Right cardiac atrium (tissue), 5 donors: Measurements from ENCODE around the gene CRYGN. TPM values are rescaled to one million over a fixed set of nuclear protein-coding genes. Genes with fewer than 3 reads are reported as not detected.
A peak's percentile ranks its signal among the peaks of the same experiment; 100 is the strongest.

ENCODE experiments used
- ATAC-seq, 2 donors: fragments of 200-7000 bp; cut with Tn5 transposase; one replicate each; pipeline versions ENCODE4 v1.8.0 to v1.9.1; 2020; ENCODE audit warnings: moderate library complexity in 2 of 2, mild to moderate bottlenecking in 1 of 2
- DNase-seq, 3 donors: peaks; one replicate each; pipeline ENCODE4 v3.0.0-alpha.2; 2020
- H3K27ac ChIP-seq: one replicate; pipeline ENCODE4 v1.5.1; 2013; ENCODE audit warnings: mild to moderate bottlenecking, low read length, control low read depth, moderate library complexity
- H3K27me3 ChIP-seq: one replicate; pipeline ENCODE4 v1.6.1; 2013; ENCODE audit not compliant: control insufficient read depth, insufficient read depth
- H3K4me1 ChIP-seq: one replicate; pipeline ENCODE4 v1.6.1; 2013; ENCODE audit warnings: low read length; ENCODE audit not compliant: control insufficient read depth, insufficient read depth
- H3K4me3 ChIP-seq: one replicate; pipeline ENCODE4 v1.5.1; 2013; ENCODE audit warnings: low read length, control low read depth
- H3K9me3 ChIP-seq: one replicate; pipeline ENCODE4 v1.6.1; 2013; ENCODE audit warnings: low read length; ENCODE audit not compliant: control insufficient read depth
- WGBS: extraction: QIAGEN DNeasy Blood & Tissue Kit; methylation state at CpG from one replicate; pipeline ENCODE4 v1.1.7; 2013; 5-methylcytosine and 5-hydroxymethylcytosine counted together
- intact Hi-C, 4 donors: fragments of 100-400 bp; cut with DNase I; formaldehyde crosslinking; loops; one replicate each; pipeline versions ENCODE4 v1.11.0 to v1.14.0; 2022 to 2023
- polyA plus RNA-seq: library from polyadenylated mRNA; stranded (reverse); fragments of 200-250 nt; gene quantifications from one replicate; pipeline ENCODE4 v1.2.3, GENCODE V29; 2013
- total RNA-seq, 4 donors: library from RNA; stranded (reverse); fragmentation: NEBNext Ultra II Directional; extraction: Animal tissue kit (Norgen Biotek cat#: 25700); gene quantifications; one replicate each; pipeline ENCODE4 v1.2.1, GENCODE V29; 2021
- donor health status: healthy with polysubstance abuse.
- donor health status: DM: no; HTN: yes; CAD: no.
- donor health status: DM: no; HTN: no; CAD: no.
- donor health status: DM: no; HTN: yes; CAD: no; lungs with severe emphysema.
- donor health status: DM: yes; HTN: yes; CAD: no.

Gene CRYGN
- total and polyA plus RNA-seq, 5 donors: 0.07 to 0.11 TPM; not detected in 3

- intact Hi-C loops: loop anchor here (2.0 to 10.0 kb wide), 3 partner anchors 75 to 83 kb away; no protein-coding TSS in a partner anchor
- Histone ChIP-seq H3K9me3 (no peaks in the 10 kb centered on the region), H3K4me3 (no peak overlapping the region), H3K27ac (no peak overlapping the region), H3K4me1 (no peaks in the 10 kb centered on the region), H3K27me3 (no peaks in the 10 kb centered on the region)
- DNase-seq: peak in 1 of 3 donors; percentile 20
- ATAC-seq: no peak
- 85% methylated on average over 9 of the region's 9 CpGs for WGBS
Observed at GRCh38 chr7:151449990-151450389, 10.0 kb upstream of the CRYGN start.

GRCh38 chr7:151448261-151449252, 8.6 kb upstream of the CRYGN start:
- H3K27ac ChIP-seq: no peak overlapping the region
- intact Hi-C loops: loop anchor here in 3 of 4 donors (2.0 to 10.0 kb wide), 3 partner anchors 74 to 81 kb away; no protein-coding TSS in a partner anchor
- 4% methylated on average over 61 of the region's 61 CpGs for WGBS

DNA sequence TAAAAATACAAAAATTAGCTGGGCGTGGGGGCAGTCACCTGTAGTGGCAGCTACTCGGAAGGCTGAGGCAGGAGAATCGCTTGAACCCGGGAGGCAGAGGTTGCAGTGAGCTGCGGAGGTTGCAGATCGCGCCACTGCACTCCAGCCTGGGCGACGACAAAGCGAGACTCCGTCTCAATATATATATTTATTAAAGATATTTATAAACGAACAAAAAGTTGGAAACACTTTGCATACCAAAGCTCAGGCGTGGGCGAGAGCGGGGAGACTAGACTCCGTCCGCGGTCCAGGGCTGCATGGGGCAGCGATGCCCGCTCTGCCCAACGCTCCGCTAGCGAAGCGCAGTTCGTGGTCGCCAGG, 7.9 kb upstream of the CRYGN start:
- intact Hi-C loops: loop anchor here in 3 of 4 donors (2.0 to 10.0 kb wide), 3 partner anchors 73 to 81 kb away; no protein-coding TSS in a partner anchor
- H3K27me3 ChIP-seq: no peaks in the 10 kb centered on the region
- no peak for ATAC-seq
- peak overlapping the region; percentile 74 for H3K4me3 ChIP-seq
- no peaks in the 10 kb centered on the region for H3K9me3 ChIP-seq
- DNase-seq: peak in 1 of 3 donors; percentile 52
- 54% methylated on average over 26 of the region's 26 CpGs for WGBS
- no peaks in the 10 kb centered on the region for H3K4me1 ChIP-seq
- no peak overlapping the region for H3K27ac ChIP-seq

More at GRCh38 chr7:151448261-151449252, 8.6 kb upstream of the CRYGN start:
- Histone ChIP-seq H3K9me3 (no peaks in the 10 kb centered on the region), H3K27me3 (no peaks in the 10 kb centered on the region), H3K4me1 (no peaks in the 10 kb centered on the region), H3K4me3 (peak overlapping the region; percentile 74)
- DNase-seq: peak; percentile 73 to 87 (median 81)
- ATAC-seq: peak; percentile 87 to 88

DNA sequence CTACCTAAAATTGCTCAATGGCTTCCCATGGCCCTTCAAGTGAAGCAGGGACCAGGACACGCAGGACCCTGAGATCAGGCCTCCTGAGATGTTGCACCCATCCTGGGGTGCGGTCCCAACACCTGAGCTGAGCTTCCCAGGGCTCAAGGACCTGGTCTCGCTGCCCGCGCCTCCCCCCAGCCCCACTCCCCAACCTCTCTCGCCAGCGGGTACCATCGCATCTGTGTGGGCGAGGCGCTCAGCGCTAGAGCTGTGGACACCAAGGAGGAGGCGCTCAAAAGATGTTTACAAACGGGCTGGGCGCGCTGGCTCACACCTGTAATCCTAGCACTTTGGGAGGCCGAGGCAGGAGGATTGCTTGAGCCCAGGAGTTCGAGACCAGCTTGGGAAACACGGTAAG, 7.4 kb upstream of the CRYGN start:
- DNase-seq (peak in 1 of 3 donors; percentile 51), ATAC-seq (no peak)
- Histone ChIP-seq H3K4me3 (no peak overlapping the region), H3K27ac (no peak overlapping the region), H3K4me1 (no peaks in the 10 kb centered on the region), H3K9me3 (no peaks in the 10 kb centered on the region), H3K27me3 (no peaks in the 10 kb centered on the region)
- 97% methylated on average over 18 of the region's 18 CpGs for WGBS
- intact Hi-C loops: loop anchor here in 2 of 4 donors (5.0 to 10.0 kb wide), 2 partner anchors 73 to 80 kb away; no protein-coding TSS in a partner anchor

DNA sequence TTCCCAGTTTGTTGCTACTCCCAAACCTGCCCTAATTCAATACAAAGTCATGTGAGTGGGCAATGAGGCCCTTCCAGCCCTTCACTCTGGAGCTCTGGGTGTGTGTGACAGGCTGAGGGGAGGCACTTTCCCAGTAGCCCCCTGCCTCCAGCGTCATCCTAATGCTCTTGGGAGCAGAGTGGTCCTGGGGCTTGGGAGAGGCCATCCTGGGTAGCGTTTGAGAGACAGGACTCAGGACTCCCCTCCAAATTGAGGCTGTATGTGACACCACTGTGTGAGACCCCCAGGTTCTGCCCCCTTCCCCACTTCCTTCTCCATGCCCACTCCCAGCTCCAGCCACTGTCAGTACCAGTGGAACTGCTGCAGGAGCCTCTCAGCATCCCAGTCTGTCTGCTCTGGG, 6.5 kb upstream of the CRYGN start:
- intact Hi-C loops: loop anchor here in 2 of 4 donors (5.0 to 10.0 kb wide), 2 partner anchors 72 to 79 kb away; no protein-coding TSS in a partner anchor
- Histone ChIP-seq H3K27ac (no peak overlapping the region), H3K4me1 (no peaks in the 10 kb centered on the region), H3K9me3 (no peaks in the 10 kb centered on the region), H3K4me3 (no peak overlapping the region), H3K27me3 (no peaks in the 10 kb centered on the region)
- ATAC-seq (no peak), DNase-seq (no peak)
- WGBS: 90% methylated on average over 2 of the region's 2 CpGs

DNA sequence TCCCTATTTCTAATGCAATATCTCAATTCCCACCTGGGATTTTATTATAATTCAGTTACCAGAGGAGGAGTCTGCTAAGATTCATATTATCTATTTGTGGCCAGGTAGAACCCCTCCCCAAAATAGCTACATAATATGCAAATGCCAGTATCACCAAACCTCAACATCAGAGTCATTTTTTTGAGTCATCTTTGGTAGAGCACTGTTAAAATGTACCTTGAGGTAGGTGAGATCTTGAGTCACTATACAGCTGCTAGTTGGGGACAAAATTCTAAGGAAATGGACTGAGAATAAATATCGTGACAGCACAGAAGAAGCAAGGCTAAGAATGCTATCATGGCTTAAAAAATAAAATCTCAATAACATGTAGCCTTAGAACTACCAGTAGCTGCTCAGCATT, 4.7 kb upstream of the CRYGN start:
- ATAC-seq: no peak
- DNase-seq: no peak
- no peaks in the 10 kb centered on the region for H3K4me1 ChIP-seq
- no peaks in the 10 kb centered on the region for H3K9me3 ChIP-seq
- intact Hi-C loops: loop anchor here in 2 of 4 donors (5.0 to 10.0 kb wide), 2 partner anchors 70 to 77 kb away; no protein-coding TSS in a partner anchor
- no peak overlapping the region for H3K27ac ChIP-seq
- no peaks in the 10 kb centered on the region for H3K27me3 ChIP-seq
- no peak overlapping the region for H3K4me3 ChIP-seq
- WGBS: 83% methylated on average over 1 of the region's 1 CpG

- Histone ChIP-seq H3K27me3 (no peaks in the 10 kb centered on the region), H3K9me3 (no peaks in the 10 kb centered on the region), H3K4me1 (no peaks in the 10 kb centered on the region), H3K27ac (no peak overlapping the region), H3K4me3 (no peak overlapping the region)
- ATAC-seq: no peak
- intact Hi-C loops: loop anchor here in 1 of 4 donors (10.0 kb wide), 1 partner anchor 68 kb away; no protein-coding TSS in a partner anchor
- DNase-seq: no peak
- WGBS: 72% methylated on average over 10 of the region's 10 CpGs
Observed at GRCh38 chr7:151442776-151443496, 3.0 kb upstream of the CRYGN start.

DNA sequence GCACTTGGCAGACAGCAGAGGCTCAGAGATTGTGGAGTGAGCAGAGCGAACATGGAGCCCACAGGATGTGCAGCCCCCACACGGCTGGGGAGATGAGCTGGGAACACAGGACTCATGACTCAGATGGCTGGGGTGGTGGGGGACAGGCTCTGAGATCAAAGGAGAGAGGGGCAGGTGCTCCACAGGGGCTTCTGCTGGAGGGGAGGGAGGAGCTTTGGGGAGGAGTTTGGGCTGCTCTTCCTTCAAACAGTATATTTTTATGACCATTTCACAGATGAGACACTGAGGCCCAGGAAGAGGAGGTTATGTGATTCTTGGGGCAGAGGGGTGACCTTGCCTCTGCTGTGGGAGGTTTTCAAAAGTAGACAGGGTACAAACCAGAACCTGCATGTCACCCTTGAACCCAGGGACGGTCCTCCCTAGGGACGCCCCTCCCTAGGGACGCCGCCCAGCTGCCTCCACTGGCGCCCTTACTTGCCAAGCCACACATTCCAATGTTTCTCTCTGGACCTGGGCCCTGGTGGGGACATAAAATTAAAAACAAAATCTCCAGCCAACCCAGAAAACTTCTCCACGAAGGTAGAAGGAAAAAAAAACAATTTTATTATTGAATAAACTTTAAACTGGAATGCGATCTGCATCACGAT, 981 bp upstream of the CRYGN start:
- H3K4me1 ChIP-seq: no peaks in the 10 kb centered on the region
- no peaks in the 10 kb centered on the region for H3K9me3 ChIP-seq
- intact Hi-C loops: loop anchor here in 1 of 4 donors (10.0 kb wide), 1 partner anchor 66 kb away; no protein-coding TSS in a partner anchor
- DNase-seq (no peak), ATAC-seq (peak in 1 of 2 donors; percentile 4)
- no peak overlapping the region for H3K27ac ChIP-seq
- H3K27me3 ChIP-seq: no peaks in the 10 kb centered on the region
- no peak overlapping the region for H3K4me3 ChIP-seq
- 55% methylated on average over 10 of the region's 10 CpGs for WGBS

DNA sequence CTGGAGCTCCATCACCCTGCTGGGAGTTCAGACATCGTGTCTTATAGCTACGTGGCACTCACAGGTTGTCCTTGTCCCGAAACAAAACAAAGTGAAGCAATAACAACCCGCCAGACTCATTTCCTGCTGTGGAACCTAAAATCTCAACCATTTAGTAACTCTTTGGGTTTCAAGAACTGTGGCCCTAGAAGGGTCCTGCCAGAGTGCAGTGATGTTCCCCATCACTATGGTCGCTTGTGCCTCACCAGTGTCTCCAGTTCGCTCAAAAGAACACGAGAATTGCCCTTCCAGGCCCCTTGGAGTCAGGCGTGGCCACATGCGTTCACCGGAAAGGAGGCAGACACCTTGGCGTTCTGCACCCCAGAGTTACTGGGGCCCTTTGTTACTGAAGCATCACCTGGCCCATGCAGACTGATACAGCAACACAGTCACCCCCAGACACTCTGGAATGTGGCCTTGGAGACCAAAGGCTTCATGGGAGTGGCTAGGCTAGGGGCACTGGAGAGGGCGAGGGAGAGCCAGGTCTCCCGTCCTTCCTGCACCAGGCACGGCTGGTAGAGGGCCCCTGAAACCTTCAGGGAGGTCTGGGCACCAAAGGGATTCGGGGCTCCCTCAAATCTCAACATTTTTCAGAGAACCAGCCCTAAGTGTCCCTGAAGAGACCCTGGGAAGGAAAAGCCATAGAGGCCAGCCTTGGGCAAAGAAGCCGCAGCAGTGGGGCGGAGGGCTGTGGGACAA, 908 bp downstream of the CRYGN start:
- WGBS: 92% methylated on average over 17 of the region's 17 CpGs
- Histone ChIP-seq H3K27me3 (no peaks in the 10 kb centered on the region), H3K9me3 (no peaks in the 10 kb centered on the region), H3K4me3 (no peak overlapping the region), H3K27ac (no peak overlapping the region), H3K4me1 (no peaks in the 10 kb centered on the region)
- ATAC-seq (no peak), DNase-seq (no peak)
- intact Hi-C loops: loop anchor here in 2 of 4 donors (5.0 to 10.0 kb wide), 2 partner anchors 54 to 62 kb away; no protein-coding TSS in a partner anchor
